Measurements from ENCODE around the gene ADISSP.

ADISSP gene

DNA sequence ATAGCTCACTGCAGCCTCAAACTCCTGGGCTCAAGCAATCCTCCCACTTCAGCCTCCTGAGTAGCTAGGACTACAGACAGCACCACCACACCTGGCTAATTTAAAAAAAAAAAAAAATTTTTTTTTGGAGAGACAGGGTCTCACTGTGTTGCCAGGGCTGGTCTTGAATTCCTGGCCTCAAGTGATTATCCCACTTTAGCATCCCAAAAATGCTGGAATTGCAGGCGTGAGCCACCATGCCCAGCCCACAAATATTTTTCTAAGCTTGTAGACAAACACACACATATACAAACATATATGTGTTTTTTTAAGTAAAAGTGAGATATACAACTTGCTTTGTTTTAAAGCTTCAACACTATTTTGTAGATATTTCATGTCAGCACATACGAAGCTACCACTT lies 24.3 kb downstream of the ADISSP start:
- no peak overlapping the region for H3K4me3 ChIP-seq (ENCODE audit: low read depth, low read length)
- TF ChIP-seq, protein P1, sequence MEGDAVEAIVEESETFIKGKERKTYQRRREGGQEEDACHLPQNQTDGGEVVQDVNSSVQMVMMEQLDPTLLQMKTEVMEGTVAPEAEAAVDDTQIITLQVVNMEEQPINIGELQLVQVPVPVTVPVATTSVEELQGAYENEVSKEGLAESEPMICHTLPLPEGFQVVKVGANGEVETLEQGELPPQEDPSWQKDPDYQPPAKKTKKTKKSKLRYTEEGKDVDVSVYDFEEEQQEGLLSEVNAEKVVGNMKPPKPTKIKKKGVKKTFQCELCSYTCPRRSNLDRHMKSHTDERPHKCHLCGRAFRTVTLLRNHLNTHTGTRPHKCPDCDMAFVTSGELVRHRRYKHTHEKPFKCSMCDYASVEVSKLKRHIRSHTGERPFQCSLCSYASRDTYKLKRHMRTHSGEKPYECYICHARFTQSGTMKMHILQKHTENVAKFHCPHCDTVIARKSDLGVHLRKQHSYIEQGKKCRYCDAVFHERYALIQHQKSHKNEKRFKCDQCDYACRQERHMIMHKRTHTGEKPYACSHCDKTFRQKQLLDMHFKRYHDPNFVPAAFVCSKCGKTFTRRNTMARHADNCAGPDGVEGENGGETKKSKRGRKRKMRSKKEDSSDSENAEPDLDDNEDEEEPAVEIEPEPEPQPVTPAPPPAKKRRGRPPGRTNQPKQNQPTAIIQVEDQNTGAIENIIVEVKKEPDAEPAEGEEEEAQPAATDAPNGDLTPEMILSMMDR (IDR thresholded peaks at IDR 0.05; ENCODE audit: insufficient read depth, low read depth, low read length, missing control alignments): no peak
- DNase-seq (ENCODE audit: low read depth): no peak

DNA sequence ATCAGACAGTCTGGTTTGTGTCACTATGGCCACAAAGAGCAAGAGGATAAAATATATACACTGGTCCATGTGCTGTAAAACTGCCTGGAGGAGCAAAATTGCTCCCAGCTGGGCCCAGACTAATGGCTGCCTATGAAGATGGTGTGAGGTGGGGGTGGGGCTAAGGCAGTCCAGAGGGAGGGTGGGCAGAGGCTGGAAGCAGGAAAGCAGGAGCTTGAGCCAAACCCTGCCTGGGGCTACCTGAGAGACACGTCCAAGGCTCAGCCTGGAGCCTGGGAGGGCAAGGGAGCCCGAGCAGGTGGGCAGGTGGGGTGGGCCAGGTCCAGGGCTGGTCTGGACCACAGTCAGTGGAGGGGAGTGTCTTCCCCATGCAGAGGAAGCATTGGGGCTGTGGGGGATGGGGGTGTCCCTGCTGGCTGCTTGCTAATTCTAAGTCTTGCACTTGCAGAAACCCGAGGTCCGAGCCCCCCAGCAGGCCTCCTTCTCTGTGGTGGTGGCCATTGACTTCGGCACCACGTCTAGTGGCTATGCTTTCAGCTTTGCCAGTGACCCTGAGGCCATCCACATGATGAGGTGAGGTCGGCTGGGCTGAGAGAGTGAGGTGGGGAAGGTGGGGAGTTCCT lies 25.6 kb downstream of the ADISSP start:
- no peak overlapping the region for H3K4me3 ChIP-seq (ENCODE audit: low read depth, low read length)
- DNase-seq (ENCODE audit: low read depth): no peak
- TF ChIP-seq, protein P1 (IDR thresholded peaks at IDR 0.05; ENCODE audit: insufficient read depth, low read depth, low read length, missing control alignments): no peak

DNA sequence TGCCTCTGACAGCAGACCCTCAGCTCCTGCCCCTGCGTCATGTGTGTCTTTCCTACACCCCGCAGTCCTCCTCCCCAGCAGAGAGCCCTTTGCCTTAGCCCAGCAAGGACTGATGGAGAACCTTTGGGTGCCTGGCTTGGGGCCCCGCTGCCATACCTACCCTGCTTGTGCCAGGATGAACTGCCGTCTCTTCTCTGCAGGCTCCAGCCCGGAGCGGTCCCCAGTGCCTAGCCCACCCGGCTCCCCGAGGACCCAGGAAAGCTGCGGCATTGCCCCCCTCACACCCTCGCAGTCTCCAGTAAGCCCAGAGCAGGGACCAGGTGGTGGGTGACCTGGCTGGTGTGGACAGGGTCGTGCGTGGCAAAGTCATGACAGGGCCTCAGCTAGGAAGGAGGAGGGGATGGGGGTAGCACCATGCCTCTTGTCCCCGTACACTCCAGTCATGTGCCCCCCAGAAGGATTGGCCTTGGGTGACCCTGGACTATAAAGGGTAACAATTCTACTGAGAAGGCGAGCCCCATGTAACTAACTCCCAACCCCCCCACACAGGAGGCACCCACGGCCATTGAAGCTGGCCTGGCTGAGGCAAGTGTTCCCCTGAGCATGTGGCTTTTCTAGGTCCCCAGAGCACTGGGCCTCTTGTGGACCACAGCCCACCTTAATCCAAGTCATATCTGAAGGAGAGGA lies 26.8 kb downstream of the ADISSP start:
- no peak overlapping the region for H3K4me3 ChIP-seq (ENCODE audit: low read depth, low read length)
- no peak for DNase-seq (ENCODE audit: low read depth)
- TF ChIP-seq, protein P1 (IDR thresholded peaks at IDR 0.05; ENCODE audit: insufficient read depth, low read depth, low read length, missing control alignments): no peak

DNA sequence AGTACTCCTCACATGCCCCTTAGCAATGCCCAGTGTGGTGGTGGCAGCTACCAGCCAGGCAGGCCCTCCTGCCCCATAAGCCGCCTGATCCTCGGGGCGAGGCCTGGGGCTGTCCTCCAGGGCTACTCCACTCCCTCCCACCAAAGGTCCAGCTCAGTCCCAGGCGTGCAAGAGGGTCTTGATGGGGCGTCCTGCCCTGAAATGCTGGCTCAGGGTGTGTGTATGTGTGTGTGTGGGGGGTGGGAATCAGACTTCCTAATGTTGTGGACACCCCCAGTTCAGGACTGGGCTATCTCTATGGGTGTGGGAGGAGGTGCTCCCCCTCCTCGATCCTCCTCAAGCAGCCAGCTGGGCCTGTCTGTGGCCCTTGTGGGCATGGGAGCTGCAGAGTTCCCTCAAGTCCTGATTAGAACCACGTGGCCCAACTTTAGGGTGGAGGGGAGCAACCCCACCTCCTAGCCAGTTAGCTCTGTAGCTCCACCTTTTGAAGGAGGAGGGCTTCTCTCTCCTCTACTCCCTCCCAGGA lies 27.6 kb downstream of the ADISSP start:
- DNase-seq (ENCODE audit: low read depth): no peak
- no peak overlapping the region for H3K4me3 ChIP-seq (ENCODE audit: low read depth, low read length)
- TF ChIP-seq, protein P1 (IDR thresholded peaks at IDR 0.05; ENCODE audit: insufficient read depth, low read depth, low read length, missing control alignments): no peak

DNA sequence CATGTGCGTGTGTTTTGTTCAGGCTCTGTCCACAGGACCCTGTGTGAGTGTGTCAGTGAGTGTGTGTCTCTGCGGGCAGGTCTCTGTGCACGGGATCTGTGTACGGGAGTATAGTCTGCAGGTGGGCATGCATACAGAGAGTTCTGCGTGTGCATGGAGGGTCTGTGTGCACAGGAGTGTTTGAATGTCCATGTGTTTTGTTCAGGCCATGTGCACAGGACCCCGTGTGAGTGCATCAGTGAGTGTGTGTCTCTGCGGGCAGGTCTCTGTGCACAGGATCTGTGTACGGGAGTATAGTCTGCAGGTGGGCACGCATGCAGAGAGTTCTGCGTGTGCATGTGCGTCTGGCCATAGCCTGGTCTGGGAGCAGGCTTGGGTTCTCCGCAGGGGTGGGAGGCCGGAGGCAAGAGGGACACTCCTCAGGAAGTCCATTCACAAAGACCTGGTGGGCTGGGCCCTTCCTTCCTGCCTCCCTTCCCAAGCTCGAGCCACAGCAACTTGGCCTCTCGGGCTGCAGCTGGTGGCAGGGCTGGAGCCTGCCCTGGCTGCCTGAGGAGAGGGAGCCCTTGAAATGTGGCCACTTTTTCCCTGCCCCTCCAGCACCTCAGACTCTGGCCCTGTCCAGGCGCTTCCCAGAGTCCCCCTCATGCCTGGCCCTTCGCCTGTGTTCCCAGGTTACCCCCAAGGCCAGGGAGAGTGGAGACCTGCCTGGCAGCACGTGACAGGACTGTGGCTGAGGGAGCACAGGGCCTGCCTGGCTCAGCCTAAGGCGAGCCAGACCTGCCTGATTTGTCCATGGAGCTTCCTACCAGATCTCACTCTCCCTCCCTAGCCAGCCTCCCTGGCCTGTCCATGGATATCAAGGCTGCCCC lies 28.3 kb downstream of the ADISSP start:
- H3K4me3 ChIP-seq (ENCODE audit: low read depth, low read length): no peak overlapping the region
- TF ChIP-seq, protein P1 (IDR thresholded peaks at IDR 0.05; ENCODE audit: insufficient read depth, low read depth, low read length, missing control alignments): no peak
- no peak for DNase-seq (ENCODE audit: low read depth)

DNA sequence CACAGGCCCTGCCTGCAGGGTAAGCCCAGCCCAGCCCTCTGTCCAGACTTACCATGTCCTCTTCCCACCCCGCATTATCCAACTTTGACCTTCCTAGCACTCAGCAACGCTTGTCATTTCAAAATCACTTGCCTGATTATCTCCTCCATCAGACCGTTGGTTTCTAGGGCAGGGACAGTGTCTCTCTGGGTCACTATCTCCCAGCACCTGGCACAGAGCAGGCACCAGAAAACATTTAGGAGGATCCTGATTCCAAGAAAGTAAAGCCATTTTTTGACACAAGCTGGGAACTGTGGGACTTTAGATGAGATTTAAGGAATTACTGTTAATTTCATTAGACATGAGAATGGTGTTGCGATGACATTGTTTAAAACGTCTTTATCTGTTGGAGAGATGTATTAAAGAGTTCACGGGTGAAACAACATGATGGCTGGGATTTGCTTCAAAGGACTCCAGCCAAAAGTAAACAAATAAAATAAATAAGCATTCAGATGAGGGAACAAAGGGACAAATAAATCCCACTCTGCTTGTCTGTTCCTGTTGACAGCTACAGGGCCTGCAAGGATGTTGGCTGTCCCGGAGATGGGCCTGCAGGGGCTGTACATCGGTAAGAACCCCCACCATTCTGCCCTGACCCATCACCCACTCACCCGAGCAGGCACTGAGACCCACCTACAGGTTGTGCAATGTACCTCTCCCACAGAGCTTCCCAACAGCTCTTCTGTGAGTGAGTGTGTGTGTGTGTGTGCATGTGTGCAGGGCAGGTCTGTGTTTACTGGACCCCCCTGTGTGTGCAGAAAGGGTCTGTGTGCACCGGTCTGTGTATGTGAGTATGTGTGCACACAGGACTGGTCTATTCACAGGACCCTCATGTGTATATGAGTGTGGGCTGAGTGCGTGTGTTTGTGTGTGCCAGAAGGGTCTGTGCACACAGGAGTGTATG lies 29.2 kb downstream of the ADISSP start:
- DNase-seq (ENCODE audit: low read depth): no peak
- TF ChIP-seq, protein P1 (IDR thresholded peaks at IDR 0.05; ENCODE audit: insufficient read depth, low read depth, low read length, missing control alignments): no peak
- no peak overlapping the region for H3K4me3 ChIP-seq (ENCODE audit: low read depth, low read length)
